Sciatic nerve (tissue), 2 donors: Measurements from ENCODE around the gene DHX34. TPM values are rescaled to one million over a fixed set of nuclear protein-coding genes. Genes with fewer than 3 reads are reported as not detected.
"Not testable (repeated sequence)": the region's sequence is repeated elsewhere in the genome, so short reads cannot be mapped to it uniquely, and the experiment has no call there.

Experiments
- ATAC-seq: fragments of 200-7000 bp; cut with Tn5 transposase; one replicate; pipeline ENCODE4 v1.9.1; 2020; ENCODE audit warnings: mild to moderate bottlenecking, moderate library complexity
- DNase-seq: peaks from one replicate; pipeline ENCODE4 v3.0.0-alpha.2; 2020; ENCODE audit warnings: low spot score
- intact Hi-C: fragments of 100-400 bp; cut with DNase I; formaldehyde crosslinking; loops from one replicate; pipeline ENCODE4 v1.14.2; 2022
- total RNA-seq: library from RNA; stranded (reverse); fragmentation: NEBNext Ultra II Directional; extraction: Animal tissue kit (Norgen Biotek cat#: 25700); gene quantifications from one replicate; pipeline ENCODE4 v1.2.1, GENCODE V29; 2021
- donor health status: DM: no; HTN: no; CAD: no.
- donor health status: DM: no; HTN: no; CAD: no.

DHX34 gene
- total RNA-seq, 1 donor from 2014 or later, result 15.2 TPM

GRCh38 chr19:47380559-47380958, 31.4 kb downstream of the DHX34 start:
- intact Hi-C loops, result no loop called here
- DNase-seq, result no peak
- ATAC-seq, result no peak

DNA sequence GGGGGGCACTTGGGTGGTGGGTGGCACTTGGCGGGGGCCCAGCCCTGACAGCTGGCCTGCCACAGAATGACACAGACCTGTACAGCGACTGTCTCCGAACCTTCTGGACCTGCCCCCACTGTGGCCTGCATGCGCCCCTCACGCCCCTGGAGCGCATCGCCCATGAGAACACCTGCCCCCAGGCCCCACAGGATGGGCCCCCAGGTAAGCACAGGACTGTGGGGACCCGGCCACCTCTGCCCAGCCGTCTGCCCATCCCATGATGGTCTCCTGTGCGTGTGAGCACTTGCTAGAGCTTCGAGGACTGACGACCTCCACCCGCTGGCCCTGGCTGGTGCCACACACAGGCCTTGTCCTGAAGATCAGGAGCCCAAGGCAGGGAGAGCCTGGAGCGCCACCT, 32.0 kb downstream of the DHX34 start:
- intact Hi-C loops, result no loop called here
- no peak for ATAC-seq
- DNase-seq, result no peak

DNA sequence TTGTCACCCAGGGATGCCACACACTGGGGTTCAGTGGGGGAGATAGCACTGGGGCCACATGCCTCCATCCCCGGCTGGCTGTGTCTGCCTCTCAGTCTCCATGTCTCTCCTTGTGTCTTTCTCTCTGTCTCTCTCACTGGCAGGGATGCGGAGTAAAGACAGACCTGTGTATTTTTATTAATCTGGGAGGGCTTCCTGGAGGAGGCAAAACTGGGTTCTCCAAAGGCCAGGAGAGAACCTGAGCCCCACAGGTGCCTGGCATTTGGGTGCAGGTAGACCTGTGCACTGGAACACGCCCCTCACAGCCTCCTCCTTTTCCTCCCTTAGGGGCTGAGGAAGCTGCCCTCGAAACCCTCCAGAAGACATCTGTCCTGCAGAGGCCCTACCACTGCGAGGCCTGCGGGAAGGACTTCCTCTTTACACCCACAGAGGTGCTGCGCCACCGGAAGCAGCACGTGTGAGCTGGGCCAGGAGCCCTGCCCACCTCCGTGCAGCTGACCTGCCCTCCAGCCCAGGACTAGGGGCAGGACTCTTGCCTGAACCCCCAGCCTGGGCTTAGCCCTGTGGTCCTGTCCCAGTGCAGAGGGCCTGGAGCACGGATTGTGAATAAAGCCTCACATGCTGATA, 32.7 kb downstream of the DHX34 start:
- intact Hi-C loops, result no loop called here
- DNase-seq (no peak), ATAC-seq (peak; percentile 20)

DNA sequence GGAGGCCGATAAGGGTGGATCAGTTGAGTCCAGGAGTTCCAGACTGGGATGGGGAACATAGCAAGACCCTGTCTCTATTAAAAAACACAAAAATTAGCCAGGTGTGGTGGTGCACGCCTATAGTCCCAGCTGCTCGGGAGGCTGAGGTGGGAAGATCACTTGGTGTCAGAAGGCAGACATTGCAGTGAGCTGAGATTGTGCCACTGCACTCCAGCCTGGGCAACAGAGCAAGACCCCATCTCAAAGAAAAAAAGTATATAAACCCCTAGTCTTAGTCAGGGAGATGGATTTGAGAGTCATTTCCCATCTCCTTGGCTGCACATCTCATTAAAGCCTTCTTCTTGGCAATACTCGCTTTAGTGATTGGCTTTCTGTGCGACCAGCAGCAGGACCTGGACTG, 34.8 kb downstream of the DHX34 start:
- intact Hi-C loops, DNase-seq, ATAC-seq: not testable (repeated sequence)

GRCh38 chr19:47384533-47384932, 35.4 kb downstream of the DHX34 start:
- DNase-seq, ATAC-seq, intact Hi-C loops: not testable (repeated sequence)

DNA sequence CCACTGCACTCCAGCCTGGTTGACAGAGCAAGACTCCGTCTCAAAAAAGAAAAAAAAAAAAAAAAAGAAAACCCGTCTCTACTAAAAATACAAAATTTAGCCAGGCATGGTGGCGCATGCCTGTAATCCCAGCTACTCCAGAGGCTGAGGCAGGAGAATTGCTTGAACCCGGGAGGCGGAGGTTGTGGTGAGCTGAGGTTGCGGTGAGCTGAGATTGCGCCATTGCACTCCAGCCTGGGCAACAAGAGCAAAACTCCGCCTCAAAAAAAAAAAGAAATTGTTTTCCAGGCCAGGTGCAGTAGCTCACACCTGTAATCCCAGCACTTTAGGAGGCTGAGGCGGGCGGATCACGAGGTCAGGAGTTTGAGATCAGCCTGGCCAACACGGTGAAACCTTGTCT, 37.5 kb downstream of the DHX34 start:
- intact Hi-C loops, ATAC-seq, DNase-seq: not testable (repeated sequence)

- intact Hi-C loops, DNase-seq, ATAC-seq: not testable (repeated sequence)
These were observed 38.5 kb downstream of the DHX34 start for GRCh38 chr19:47387623-47388022.

GRCh38 chr19:47388721-47389120, 39.6 kb downstream of the DHX34 start:
- ATAC-seq, intact Hi-C loops, DNase-seq: not testable (repeated sequence)

GRCh38 chr19:47389150-47389556, 40.0 kb downstream of the DHX34 start:
- ATAC-seq (no peak), DNase-seq (no peak)
- intact Hi-C loops, result no loop called here

- ATAC-seq, result no peak
These were observed 41.7 kb downstream of the DHX34 start for GRCh38 chr19:47390533-47391488.

GRCh38 chr19:47391510-47392223, 42.6 kb downstream of the DHX34 start:
- DNase-seq (peak; percentile 88), ATAC-seq (peak; percentile 74)
- intact Hi-C loops, result no loop called here

More at GRCh38 chr19:47390533-47391488, 41.7 kb downstream of the DHX34 start:
- no peak for DNase-seq
- intact Hi-C loops, result no loop called here

GRCh38 chr19:47398707-47399597, 49.8 kb downstream of the DHX34 start:
- ATAC-seq (no peak), DNase-seq (no peak)
- intact Hi-C loops, result no loop called here

- DNase-seq, result no peak
- intact Hi-C loops, result no loop called here
- ATAC-seq, result no peak
These were observed 53.4 kb downstream of the DHX34 start for GRCh38 chr19:47402504-47402903.

GRCh38 chr19:47404334-47405196, 55.5 kb downstream of the DHX34 start:
- intact Hi-C loops, result no loop called here
- DNase-seq (no peak), ATAC-seq (no peak)

DNA sequence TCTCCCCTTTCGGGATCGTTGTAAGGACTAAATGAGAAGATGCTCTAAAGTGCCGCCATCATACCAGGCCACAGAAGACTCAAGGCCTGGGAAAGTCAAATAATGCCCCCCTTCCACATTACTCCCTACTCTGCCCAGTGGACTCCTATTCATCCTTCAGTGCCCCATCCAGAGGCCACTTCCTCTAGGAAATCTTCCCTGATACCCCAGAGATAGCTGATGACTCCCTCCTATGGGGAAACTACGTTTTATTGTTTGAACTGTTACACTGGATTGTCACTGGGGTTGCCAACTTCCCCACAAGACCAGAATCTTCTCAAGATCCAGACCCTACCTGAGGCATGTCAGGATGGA, 56.1 kb downstream of the DHX34 start:
- DNase-seq (no peak), ATAC-seq (no peak)
- intact Hi-C loops, result no loop called here

DNA sequence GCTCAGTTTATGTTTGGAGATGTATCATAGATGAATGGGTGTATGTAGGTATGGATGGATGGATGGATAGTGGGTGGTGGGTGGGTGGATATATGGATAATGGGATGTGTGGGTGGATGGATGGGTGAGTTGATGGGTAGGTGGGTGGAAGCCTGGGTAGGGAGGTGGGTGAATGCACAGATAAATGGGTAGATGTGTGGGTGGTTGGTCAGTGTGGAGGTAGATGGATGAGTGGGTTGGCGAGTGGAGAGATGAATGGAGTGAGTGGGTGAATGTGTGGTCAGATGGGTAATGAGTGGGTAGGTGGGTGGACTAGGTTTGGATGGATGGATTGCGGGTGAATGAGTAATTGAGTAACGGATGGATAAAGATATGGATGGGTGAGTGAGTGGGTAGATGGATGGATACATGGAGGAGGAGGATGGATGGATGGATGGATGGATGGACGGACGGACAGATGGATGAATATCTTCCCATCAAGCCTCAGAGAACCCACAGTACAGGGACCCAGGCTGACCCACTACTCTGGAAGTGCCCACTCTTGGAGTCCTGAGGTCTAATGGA, 56.8 kb downstream of the DHX34 start:
- intact Hi-C loops, result no loop called here
- ATAC-seq, result no peak
- no peak for DNase-seq

GRCh38 chr19:47406711-47407416, 57.7 kb downstream of the DHX34 start:
- DNase-seq, result no peak
- intact Hi-C loops, result loop anchor here (1.0 kb wide), 1 partner anchor 21 kb away; no protein-coding TSS in a partner anchor
- ATAC-seq, result no peak
